NCI-H1105 (cell line): Measurements from ENCODE around the gene RBM10.
A peak's percentile ranks its signal among the peaks of the same experiment; 100 is the strongest.

Experiments used
- DNase-seq: peaks from one replicate; lab custom pipeline; 2025; lab: John Stamatoyannopoulos, UW

The RBM10 gene

DNA sequence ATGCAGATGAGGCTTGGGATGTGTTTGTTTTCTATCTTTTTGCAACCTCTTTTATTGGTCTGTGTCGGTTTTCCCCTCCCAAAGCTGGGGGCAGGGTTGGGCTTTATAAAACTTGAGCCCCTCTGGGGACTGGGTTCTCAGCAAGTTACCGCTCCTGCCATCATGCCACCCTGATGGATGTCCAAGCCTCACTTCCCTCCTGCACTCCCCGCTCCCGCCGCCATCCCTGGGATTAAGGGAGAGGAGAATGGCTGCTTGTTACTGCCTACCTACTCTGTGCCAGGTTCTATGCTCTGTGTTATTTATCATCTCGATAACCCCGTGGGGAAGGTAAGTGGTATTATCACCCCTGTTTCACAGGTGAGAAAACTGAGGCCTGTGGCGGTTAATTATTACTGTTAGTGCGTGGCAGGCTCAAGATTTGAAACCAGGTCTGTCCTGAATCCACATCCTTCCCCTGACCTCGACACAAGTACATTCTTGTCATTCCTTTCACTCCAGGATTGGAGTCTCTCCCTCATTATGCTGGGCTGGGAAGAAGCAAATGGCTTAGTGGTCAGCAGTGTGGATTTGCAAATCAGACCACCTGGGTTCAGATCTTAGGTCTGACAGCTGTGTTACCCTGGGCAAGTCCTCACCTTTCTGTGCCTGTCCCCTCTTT, 53.1 kb downstream of the RBM10 start:
- no peak for DNase-seq

DNA sequence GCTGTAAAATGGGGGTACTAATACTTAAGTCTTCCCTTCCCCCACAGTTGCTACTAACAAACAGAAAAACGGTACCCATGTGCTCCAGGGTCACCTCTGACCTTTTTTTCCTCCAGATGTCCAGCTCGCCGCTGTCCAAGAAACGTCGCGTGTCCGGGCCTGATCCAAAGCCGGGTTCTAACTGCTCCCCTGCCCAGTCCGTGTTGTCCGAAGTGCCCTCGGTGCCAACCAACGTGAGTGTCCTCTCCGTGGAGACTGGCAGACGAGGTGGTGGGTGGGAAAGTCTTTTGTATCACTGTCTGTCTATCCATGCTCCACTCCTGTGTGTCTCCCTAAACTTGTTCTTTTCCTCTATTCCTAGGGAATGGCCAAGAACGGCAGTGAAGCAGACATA, 53.7 kb downstream of the RBM10 start:
- DNase-seq: no peak

GRCh38 chrX:47199286-47199685, 54.3 kb downstream of the RBM10 start:
- DNase-seq: no peak

- no peak for DNase-seq
Measured at GRCh38 chrX:47200385-47201150, 55.5 kb downstream of the RBM10 start.

GRCh38 chrX:47201345-47201944, 56.4 kb downstream of the RBM10 start:
- no peak for DNase-seq

DNA sequence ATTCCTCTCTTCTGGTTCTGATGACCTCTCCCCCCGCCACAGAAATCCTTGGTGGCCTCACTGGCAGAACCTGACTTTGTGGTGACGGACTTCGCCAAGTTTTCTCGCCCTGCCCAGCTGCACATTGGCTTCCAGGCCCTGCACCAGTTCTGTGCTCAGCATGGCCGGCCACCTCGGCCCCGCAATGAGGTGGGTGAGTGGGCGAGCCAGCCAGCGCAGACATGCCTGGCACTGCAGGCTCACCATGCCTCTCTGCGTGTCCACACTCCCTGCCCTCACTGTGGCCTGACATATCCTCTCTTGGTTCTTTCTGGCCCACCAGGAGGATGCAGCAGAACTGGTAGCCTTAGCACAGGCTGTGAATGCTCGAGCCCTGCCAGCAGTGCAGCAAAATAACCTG, 57.3 kb downstream of the RBM10 start:
- DNase-seq: no peak

DNA sequence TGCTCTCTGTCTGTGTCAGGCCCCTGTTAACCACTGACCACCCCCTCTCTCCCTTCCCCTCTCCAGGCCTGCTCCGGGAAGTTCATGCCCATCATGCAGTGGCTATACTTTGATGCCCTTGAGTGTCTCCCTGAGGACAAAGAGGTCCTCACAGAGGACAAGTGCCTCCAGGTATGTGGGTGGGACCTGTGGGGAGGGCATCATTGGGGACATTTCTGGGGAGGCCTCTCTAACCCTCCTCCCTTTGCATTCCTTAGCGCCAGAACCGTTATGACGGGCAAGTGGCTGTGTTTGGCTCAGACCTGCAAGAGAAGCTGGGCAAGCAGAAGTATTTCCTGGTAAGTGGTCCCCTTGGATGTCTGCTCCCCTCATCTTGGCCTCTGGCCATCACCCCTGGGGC, 57.9 kb downstream of the RBM10 start:
- DNase-seq: no peak

- no peak for DNase-seq
Measured at GRCh38 chrX:47204970-47205369, 59.9 kb downstream of the RBM10 start.

GRCh38 chrX:47206316-47206715, 61.3 kb downstream of the RBM10 start:
- DNase-seq: no peak

DNA sequence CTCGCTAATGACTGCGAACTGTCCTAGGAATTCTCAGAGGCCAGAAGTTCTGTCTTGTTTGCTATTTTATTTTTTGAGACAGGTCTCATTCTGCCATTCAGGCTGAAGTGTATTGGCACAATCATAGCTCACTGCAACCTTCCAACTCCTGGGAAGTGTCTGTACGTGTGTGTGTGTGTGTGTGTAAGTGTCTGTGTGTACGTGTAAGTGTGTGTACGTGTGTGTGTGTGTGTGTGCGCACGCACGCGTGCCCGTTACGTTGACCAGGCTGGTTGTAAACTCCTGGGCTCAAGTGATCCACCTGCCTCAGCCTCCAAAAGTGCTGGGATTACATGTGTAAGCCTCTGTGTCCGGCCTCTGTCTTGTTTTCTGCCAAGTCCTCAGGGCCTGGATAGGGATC, 63.1 kb downstream of the RBM10 start:
- no peak for DNase-seq

DNA sequence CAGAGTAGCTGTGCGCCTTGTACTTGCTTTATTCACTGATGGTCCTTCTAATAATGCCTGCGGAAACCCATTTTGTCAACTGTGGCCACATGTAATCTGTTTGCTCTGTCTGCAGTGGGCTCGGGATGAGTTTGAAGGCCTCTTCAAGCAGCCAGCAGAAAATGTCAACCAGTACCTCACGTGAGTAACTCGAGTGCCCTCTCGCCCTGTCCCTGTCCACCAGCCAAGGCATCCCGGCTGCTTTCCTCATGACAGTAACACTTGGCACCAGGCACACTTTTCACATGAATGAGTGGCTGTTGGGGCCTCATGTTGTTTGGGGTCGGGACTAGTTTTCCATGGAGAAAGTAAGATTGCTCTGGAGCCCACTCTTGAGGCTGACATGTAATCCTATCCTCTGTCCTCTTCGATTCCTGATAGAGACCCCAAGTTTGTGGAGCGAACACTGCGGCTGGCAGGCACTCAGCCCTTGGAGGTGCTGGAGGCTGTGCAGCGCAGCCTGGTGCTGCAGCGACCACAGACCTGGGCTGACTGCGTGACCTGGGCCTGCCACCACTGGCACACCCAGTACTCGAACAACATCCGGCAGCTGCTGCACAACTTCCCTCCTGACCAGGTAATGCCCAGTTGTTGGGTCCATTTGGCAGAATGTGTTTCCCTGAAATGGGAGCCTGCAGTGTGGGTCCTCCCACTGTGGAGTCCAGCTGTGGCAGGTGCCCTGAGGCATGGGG, 64.7 kb downstream of the RBM10 start:
- no peak for DNase-seq

DNA sequence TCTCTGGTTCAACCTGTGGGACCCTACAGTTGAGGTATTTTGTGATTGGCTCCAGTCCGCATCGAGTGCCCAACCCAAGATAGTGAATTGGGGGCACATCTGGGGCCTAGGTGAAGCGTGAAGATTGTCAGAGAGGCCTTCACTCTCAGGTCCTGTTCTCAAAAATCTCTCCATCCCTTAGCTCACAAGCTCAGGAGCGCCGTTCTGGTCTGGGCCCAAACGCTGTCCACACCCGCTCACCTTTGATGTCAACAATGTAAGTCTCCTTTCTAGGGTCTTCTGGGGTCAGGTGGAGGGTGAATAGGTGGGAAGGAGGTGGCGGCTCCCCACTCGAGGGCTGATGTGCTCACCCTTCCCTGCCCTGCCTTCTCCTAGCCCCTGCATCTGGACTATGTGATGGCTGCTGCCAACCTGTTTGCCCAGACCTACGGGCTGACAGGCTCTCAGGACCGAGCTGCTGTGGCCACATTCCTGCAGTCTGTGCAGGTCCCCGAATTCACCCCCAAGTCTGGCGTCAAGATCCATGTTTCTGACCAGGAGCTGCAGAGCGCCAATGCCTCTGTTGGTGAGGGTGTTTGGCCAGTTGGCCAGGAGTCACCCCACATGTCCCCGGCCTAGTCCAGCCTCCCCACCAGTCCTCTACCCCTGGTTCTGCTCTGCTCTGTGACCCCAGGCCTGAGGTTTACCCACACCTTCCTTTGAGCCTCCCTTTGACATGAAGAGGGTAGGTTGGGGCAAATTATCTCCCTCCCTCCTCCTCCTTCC, 65.8 kb downstream of the RBM10 start:
- DNase-seq: no peak

DNA sequence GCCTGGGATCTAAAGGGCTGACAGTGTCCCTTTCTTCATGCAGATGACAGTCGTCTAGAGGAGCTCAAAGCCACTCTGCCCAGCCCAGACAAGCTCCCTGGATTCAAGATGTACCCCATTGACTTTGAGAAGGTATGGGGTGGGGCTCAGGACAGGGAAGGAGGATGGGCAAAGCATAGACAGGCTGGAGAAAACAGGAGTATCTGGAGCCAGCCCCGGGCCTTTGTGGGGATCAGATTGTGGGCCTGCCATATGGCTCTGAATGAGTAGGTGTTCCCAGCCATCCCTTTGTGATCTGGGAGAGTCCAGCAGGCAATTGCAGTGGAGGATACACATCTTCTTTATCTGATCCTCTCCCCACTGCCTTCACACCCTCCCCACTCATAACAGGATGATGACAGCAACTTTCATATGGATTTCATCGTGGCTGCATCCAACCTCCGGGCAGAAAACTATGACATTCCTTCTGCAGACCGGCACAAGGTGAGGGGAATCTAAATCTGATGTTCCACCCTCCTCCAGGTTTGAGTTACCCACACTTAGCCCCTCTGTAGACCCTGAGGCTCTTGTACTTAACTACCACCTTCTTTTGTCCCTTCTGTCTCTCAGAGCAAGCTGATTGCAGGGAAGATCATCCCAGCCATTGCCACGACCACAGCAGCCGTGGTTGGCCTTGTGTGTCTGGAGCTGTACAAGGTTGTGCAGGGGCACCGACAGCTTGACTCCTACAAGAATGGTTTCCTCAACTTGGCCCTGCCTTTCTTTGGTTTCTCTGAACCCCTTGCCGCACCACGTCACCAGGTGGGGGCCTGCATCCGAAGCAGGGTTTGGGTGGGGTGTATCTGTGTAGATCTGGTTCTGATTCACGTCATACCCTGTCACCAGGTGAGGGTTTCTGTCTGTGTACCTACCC, 67.6 kb downstream of the RBM10 start:
- no peak for DNase-seq

- no peak for DNase-seq
Measured at GRCh38 chrX:47214435-47215077, 69.5 kb downstream of the RBM10 start.

DNA sequence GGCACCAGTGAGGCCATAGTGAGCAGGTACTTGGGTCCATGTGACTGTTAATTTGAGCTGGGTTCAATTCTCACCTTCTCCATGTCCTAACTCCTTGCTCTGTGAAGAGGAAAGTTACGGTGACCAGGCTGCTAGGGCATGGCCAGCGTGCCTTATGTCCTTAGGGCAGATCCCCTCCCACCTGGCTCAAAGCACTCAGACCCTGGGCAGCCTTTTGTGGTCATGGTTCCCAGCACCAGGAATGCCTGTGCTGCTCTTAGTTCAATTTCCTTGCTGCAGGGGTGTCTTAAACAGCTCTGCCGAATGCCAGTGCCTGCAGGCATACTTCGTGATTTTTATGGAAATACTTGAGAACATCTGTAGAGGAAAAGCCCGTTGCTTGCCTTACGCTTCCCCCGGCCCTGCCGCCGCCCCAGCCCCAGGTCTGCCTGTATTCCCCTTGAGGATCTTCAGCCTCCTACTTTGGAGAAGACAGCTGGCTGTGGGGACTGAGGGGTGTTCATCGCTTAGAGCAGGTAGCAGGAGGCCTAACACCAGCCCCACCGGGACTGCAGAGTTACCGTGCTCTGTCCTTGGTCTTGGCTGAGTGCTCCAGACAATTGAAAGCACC, 70.4 kb downstream of the RBM10 start:
- DNase-seq: no peak

DNA sequence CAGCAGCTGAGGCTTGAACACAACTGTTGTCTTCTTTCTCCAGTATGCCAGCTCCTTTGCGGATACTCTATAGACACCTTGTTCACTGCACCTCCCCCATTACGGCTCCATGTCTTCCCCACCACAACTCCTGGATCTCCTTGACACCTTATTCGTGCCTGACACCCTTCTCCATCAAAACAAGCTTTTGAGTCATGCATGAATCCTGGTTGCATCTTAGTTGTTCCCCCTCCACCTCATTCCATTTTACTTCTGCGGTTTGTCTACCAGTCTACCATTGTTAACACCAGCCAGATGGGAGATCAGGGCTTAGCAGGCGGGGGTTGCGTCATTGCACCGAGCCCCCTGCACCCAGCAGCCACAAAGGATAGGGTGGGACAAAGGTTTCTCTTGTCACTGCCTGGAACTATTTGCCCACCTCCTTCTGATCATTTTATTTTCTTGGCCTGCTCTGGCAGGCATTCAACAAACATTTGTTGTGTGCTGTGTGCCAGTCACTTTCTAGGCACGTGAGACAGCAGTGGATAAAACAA, 71.4 kb downstream of the RBM10 start:
- no peak for DNase-seq

DNA sequence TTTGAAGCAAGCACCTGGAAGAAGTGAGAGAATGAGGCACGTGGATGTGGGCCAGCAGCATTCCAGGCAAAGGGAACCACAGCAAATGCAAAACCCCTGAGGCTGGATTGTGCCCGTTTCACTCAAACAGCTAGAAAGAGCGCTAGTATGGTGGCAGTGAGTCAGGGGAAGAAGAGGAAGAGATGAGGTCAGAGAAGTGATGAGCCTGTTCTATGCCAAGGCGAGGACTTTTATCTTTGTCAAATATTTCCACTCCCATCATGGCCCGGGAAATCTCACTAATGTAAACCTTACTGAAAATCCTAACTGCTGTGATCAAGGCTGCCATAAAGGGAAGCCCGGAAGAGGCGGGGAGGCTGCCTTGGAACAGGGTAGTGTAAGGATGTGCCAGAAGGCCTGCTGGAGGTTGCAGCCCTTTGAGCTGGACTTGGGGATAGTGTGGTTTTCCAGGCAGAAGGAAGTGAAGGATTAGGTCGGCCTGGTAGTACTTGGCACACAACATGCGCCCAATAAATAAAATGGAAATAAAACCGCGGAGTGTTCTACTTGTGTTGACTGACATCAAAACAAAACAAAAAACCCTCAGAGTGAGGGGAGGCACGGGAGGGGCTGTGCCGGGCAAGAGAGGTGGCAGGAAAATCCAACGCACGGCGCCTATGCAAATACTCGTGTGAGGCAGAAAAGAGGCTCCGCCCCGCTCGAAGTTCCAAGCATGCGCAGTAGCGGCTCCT, 72.3 kb downstream of the RBM10 start:
- no peak for DNase-seq

GRCh38 chrX:47217852-47218279, 72.8 kb downstream of the RBM10 start:
- DNase-seq: peak; percentile 95
